ENCODE measurements around the gene RTRAF. TPM values are rescaled to one million over a fixed set of nuclear protein-coding genes. Genes with fewer than 3 reads are reported as not detected.

RTRAF gene
- total and polyA plus RNA-seq, 2 donors (not counting 1 experiment from before 2014, with no cell fraction given) = 34.7 to 91.1 TPM

DNA sequence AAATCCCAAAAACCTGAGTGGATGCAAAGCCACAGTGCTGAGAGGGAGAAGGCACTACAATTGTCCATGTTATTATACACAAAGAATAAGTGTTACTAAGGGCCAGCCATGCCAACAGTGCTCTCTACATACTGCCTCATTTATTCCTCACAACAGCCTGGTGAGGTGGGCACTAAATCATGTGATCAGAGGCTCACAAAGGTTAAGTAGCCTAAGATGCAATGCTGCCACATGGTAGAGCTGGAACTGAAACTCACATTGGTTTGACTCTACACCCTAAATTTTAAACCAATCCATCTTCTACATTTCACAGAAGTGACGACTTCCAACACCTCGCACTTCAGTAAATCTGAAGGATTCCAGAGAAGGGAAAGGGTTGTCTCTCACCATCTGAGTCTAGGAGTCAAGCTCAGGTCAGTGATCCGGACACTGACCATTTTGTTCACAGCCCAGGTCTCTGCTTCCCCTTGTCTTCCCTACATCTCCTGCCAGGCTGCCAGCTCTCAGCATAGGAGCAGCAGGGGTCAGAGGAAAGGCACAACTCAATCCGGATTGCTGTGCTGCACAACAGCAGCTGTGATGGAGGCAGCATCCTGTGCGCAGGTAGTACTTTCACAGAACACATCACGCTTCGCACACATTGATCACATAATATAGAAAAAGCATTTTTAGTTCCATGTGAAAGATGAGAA lies 49.9 kb downstream of the RTRAF start:
- H3K4me3 Mint-ChIP-seq = no peak overlapping the region
- Histone ChIP-seq H3K4me3 (ENCODE audit: control extremely low read depth in 1 of 5, extremely low read depth in 1 of 5, insufficient read depth in 1 of 5, low read depth in 2 of 5, low read length in 4 of 5) (no peak overlapping the region), H3K36me3 (replicated peaks in 1 of 2; ENCODE audit: control extremely low read depth in 1 of 2, control insufficient read depth in 1 of 2, extremely low read depth in 1 of 2, insufficient read depth in 2 of 2, low read length in 1 of 2) (no peaks in the 10 kb centered on the region), H3K27me3 (replicated peaks in 1 of 4; ENCODE audit: control extremely low read depth in 1 of 4, control insufficient read depth in 3 of 4, insufficient read depth in 4 of 4, low read length in 3 of 4) (peaks cover 0 to 10% (median 4%) of the 10 kb centered on the region in 4 experiments), H3K79me2 (ENCODE audit: control insufficient read depth, insufficient read depth, low read length) (no peaks in the 10 kb centered on the region), H3K9ac (ENCODE audit: low read length) (no peak overlapping the region), H2AFZ (ENCODE audit: insufficient read depth, low read depth, low read length, poor library complexity, severe bottlenecking) (no peak overlapping the region), H3K4me1 (ENCODE audit: control insufficient read depth in 2 of 2, insufficient read depth in 2 of 2, low read length in 2 of 2) (no peaks in the 10 kb centered on the region), H3K4me2 (replicated peaks; ENCODE audit: low read depth, low read length, poor library complexity, severe bottlenecking) (no peak overlapping the region), H3K9me3 (ENCODE audit: control extremely low read depth in 1 of 3, control insufficient read depth in 2 of 3, insufficient read depth in 1 of 3, low read length in 2 of 3) (no peaks in the 10 kb centered on the region), H4K20me1 (ENCODE audit: control insufficient read depth, insufficient read depth, low read length, poor library complexity, severe bottlenecking) (no peaks in the 10 kb centered on the region), H3K27ac (ENCODE audit: low read length in 2 of 2) (no peak overlapping the region)
- CTCF ChIA-PET = no interaction called here
- peaks cover 9% of the 10 kb centered on the region for H3K9me3 Mint-ChIP-seq (ENCODE audit: insufficient read depth)
- DNase-seq = no peak
- no peak for ATAC-seq (ENCODE audit: low read depth)
- TF ChIP-seq EZH2 (IDR thresholded peaks at IDR 0.05; ENCODE audit: borderline replicate concordance, insufficient read depth, low read depth, low read length, poor library complexity, severe bottlenecking) (no peak), CTCF (IDR thresholded peaks at IDR 0.05) (no peak)
- no peak overlapping the region for H3K27ac Mint-ChIP-seq
- POLR2A ChIA-PET = no interaction called here
- H3K4me1 Mint-ChIP-seq = peaks cover 8% of the 10 kb centered on the region
- intact Hi-C loops (cut with micrococcal nuclease) = no loop called here
- peaks cover 34% of the 10 kb centered on the region for H3K27me3 Mint-ChIP-seq
- 100% methylated on average over 1 of the region's 7 CpGs for WGBS (ENCODE audit: insufficient coverage)

DNA sequence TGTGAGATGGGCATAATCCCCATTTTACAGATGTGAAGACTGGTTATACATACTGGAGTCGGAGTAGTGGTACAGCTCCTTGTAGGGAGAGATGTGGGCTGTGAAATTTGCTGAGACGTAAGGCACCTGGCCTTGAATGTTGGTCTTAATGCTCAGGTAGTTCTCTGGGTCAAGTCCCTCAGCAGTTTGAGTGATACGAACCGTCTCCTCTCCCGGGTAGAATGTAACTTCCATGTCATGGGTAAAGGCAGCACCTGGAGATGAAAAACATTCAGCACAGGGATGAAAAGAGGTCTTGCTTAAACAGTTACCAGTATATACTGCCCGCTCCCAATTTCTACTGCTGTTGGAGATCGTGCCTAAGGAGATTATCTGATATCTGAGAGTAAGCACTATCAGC lies 51.3 kb downstream of the RTRAF start:
- H3K4me1 Mint-ChIP-seq = peaks cover 17% of the 10 kb centered on the region
- TF ChIP-seq EZH2 (IDR thresholded peaks at IDR 0.05; ENCODE audit: borderline replicate concordance, insufficient read depth, low read depth, low read length, poor library complexity, severe bottlenecking) = no peak
- TF ChIP-seq CTCF (IDR thresholded peaks at IDR 0.05) = no peak
- peaks cover 27% of the 10 kb centered on the region for H3K27me3 Mint-ChIP-seq
- CTCF ChIA-PET = interaction anchor here (0.6 kb wide), 1 partner anchor 733 kb away, joined by 4 read pairs; no protein-coding TSS in a partner anchor
- no peaks in the 10 kb centered on the region for H4K20me1 ChIP-seq (ENCODE audit: control insufficient read depth, insufficient read depth, low read length, poor library complexity, severe bottlenecking)
- intact Hi-C loops (cut with micrococcal nuclease) = no loop called here
- WGBS (ENCODE audit: insufficient coverage) = 100% methylated on average over 2 of the region's 7 CpGs
- H3K27ac Mint-ChIP-seq = no peak overlapping the region
- H3K27me3 ChIP-seq (replicated peaks in 1 of 4; ENCODE audit: control extremely low read depth in 1 of 4, control insufficient read depth in 3 of 4, insufficient read depth in 4 of 4, low read length in 3 of 4) = peaks cover 0 to 13% (median 4%) of the 10 kb centered on the region in 4 experiments
- ATAC-seq (ENCODE audit: low read depth) = no peak
- no peaks in the 10 kb centered on the region for H3K79me2 ChIP-seq (ENCODE audit: control insufficient read depth, insufficient read depth, low read length)
- H3K9me3 Mint-ChIP-seq (ENCODE audit: insufficient read depth) = peaks cover 9% of the 10 kb centered on the region
- no peak overlapping the region for H3K9ac ChIP-seq (ENCODE audit: low read length)
- H3K4me3 ChIP-seq (ENCODE audit: control extremely low read depth in 1 of 5, extremely low read depth in 1 of 5, insufficient read depth in 1 of 5, low read depth in 2 of 5, low read length in 4 of 5) = no peak overlapping the region
- no peaks in the 10 kb centered on the region for H3K4me1 ChIP-seq (ENCODE audit: control insufficient read depth in 2 of 2, insufficient read depth in 2 of 2, low read length in 2 of 2)
- H3K36me3 ChIP-seq (replicated peaks in 1 of 2; ENCODE audit: control extremely low read depth in 1 of 2, control insufficient read depth in 1 of 2, extremely low read depth in 1 of 2, insufficient read depth in 2 of 2, low read length in 1 of 2) = no peaks in the 10 kb centered on the region
- H3K27ac ChIP-seq (ENCODE audit: low read length in 2 of 2) = no peak overlapping the region
- POLR2A ChIA-PET = no interaction called here
- DNase-seq = no peak
- H2AFZ ChIP-seq (ENCODE audit: insufficient read depth, low read depth, low read length, poor library complexity, severe bottlenecking) = no peak overlapping the region
- H3K4me2 ChIP-seq (replicated peaks; ENCODE audit: low read depth, low read length, poor library complexity, severe bottlenecking) = no peak overlapping the region
- no peak overlapping the region for H3K4me3 Mint-ChIP-seq
- no peaks in the 10 kb centered on the region for H3K9me3 ChIP-seq (ENCODE audit: control extremely low read depth in 1 of 3, control insufficient read depth in 2 of 3, insufficient read depth in 1 of 3, low read length in 2 of 3)
